Type B pancreatic cell (in vitro differentiated cells): ENCODE measurements around the gene B9D2. TPM values are rescaled to one million over a fixed set of nuclear protein-coding genes. Genes with fewer than 3 reads are reported as not detected.

Experiments
- DNase-seq: peaks from one replicate; pipeline ENCODE4 v3.0.0; 2021; ENCODE audit warnings: mixed read lengths; ENCODE audit not compliant: unreplicated experiment; ENCODE audit errors: extremely low spot score
- H3K27ac Mint-ChIP-seq: 2 replicates; pipeline ENCODE4 v1.8.0; 2021; ENCODE audit warnings: mild to moderate bottlenecking, mixed read lengths
- H3K27me3 Mint-ChIP-seq: 2 replicates; pipeline ENCODE4 v1.8.0; 2021; ENCODE audit warnings: mixed read lengths
- H3K36me3 Mint-ChIP-seq: 2 replicates; pipeline ENCODE4 v1.8.0; 2021; ENCODE audit warnings: mixed read lengths
- H3K4me1 Mint-ChIP-seq: one replicate; pipeline ENCODE4 v1.8.0; 2021; ENCODE audit warnings: mixed read lengths; ENCODE audit not compliant: unreplicated experiment
- H3K4me3 Mint-ChIP-seq: 2 replicates; pipeline ENCODE4 v1.8.0; 2021; ENCODE audit warnings: mild to moderate bottlenecking, mixed read lengths
- H3K9me3 Mint-ChIP-seq: 2 replicates; pipeline ENCODE4 v1.8.0; 2021; ENCODE audit warnings: mixed read lengths
- CTCF ChIP-seq: fragments of 200-600 bp; sonication (generic); conservative IDR thresholded peaks from 2 replicates; pipeline ENCODE4 v1.5.0; 2021; ENCODE audit warnings: antibody characterized with exemption, mild to moderate bottlenecking
- total RNA-seq: library from RNA; stranded (reverse); gene quantifications from 2 replicates; pipeline ENCODE4 v1.2.1, GENCODE V29; 2021; ENCODE audit warnings: low replicate concordance

The B9D2 gene
- total RNA-seq, 1 donor from 2014 or later = 8.8 TPM

GRCh38 chr19:41344162-41344561 lies 19.8 kb downstream of the B9D2 start:
- Mint-ChIP-seq H3K9me3 (no peaks in the 10 kb centered on the region), H3K36me3 (no peaks in the 10 kb centered on the region), H3K4me3 (no peak overlapping the region), H3K27me3 (peaks cover 8% of the 10 kb centered on the region), H3K27ac (no peak overlapping the region), H3K4me1 (no peaks in the 10 kb centered on the region)
- DNase-seq = no peak
- no peak for TF ChIP-seq CTCF

- Mint-ChIP-seq H3K4me1 (no peaks in the 10 kb centered on the region), H3K27me3 (no peaks in the 10 kb centered on the region), H3K36me3 (no peaks in the 10 kb centered on the region), H3K27ac (no peak overlapping the region), H3K4me3 (no peak overlapping the region), H3K9me3 (no peaks in the 10 kb centered on the region)
- TF ChIP-seq CTCF = no peak
- no peak for DNase-seq
Measured at GRCh38 chr19:41341669-41342490, 22.1 kb downstream of the B9D2 start.

- no peaks in the 10 kb centered on the region for H3K27me3 Mint-ChIP-seq
- DNase-seq = no peak
- H3K4me1 Mint-ChIP-seq = no peaks in the 10 kb centered on the region
- no peaks in the 10 kb centered on the region for H3K9me3 Mint-ChIP-seq
- no peaks in the 10 kb centered on the region for H3K36me3 Mint-ChIP-seq
- no peak overlapping the region for H3K4me3 Mint-ChIP-seq
- H3K27ac Mint-ChIP-seq = no peak overlapping the region
- no peak for TF ChIP-seq CTCF
Measured at GRCh38 chr19:41339936-41340335, 24.0 kb downstream of the B9D2 start.

GRCh38 chr19:41335467-41335866 lies 28.5 kb downstream of the B9D2 start:
- no peaks in the 10 kb centered on the region for H3K9me3 Mint-ChIP-seq
- H3K27ac Mint-ChIP-seq = no peak overlapping the region

GRCh38 chr19:41334793-41335192 lies 29.2 kb downstream of the B9D2 start:
- no peak for TF ChIP-seq CTCF
- no peak overlapping the region for H3K4me3 Mint-ChIP-seq
- no peak overlapping the region for H3K27ac Mint-ChIP-seq
- H3K4me1 Mint-ChIP-seq = no peaks in the 10 kb centered on the region
- peaks cover 7% of the 10 kb centered on the region for H3K27me3 Mint-ChIP-seq
- no peaks in the 10 kb centered on the region for H3K9me3 Mint-ChIP-seq
- DNase-seq = no peak
- H3K36me3 Mint-ChIP-seq = no peaks in the 10 kb centered on the region

More at GRCh38 chr19:41335467-41335866, 28.5 kb downstream of the B9D2 start:
- H3K4me1 Mint-ChIP-seq = no peaks in the 10 kb centered on the region
- no peak overlapping the region for H3K4me3 Mint-ChIP-seq
- H3K36me3 Mint-ChIP-seq = no peaks in the 10 kb centered on the region
- peaks cover 7% of the 10 kb centered on the region for H3K27me3 Mint-ChIP-seq
- TF ChIP-seq CTCF = no peak
- no peak for DNase-seq
